ENCODE data around the gene KCNG2. TPM values are rescaled to one million over a fixed set of nuclear protein-coding genes. Genes with fewer than 3 reads are reported as not detected.
A peak's percentile ranks its signal among the peaks of the same experiment; 100 is the strongest.

KCNG2 gene
- total RNA-seq, 1 experiment from 2014 or later: not detected

GRCh38 chr18:79917169-79917852 lies 119.6 kb downstream of the KCNG2 start:
- H3K9me3 ChIP-seq (replicated peaks): no peaks in the 10 kb centered on the region
- DNase-seq: no peak
- H3K27ac ChIP-seq: no peak overlapping the region
- no peaks in the 10 kb centered on the region for H3K4me1 ChIP-seq
- H3K4me3 ChIP-seq: no peak overlapping the region
- H3K36me3 ChIP-seq: no peaks in the 10 kb centered on the region
- H3K27me3 ChIP-seq: no peaks in the 10 kb centered on the region

GRCh38 chr18:79917853-79918614 lies 120.3 kb downstream of the KCNG2 start:
- no peak overlapping the region for H3K27ac ChIP-seq
- H3K4me1 ChIP-seq: no peaks in the 10 kb centered on the region
- H3K36me3 ChIP-seq: no peaks in the 10 kb centered on the region
- no peak overlapping the region for H3K4me3 ChIP-seq
- no peak for DNase-seq
- H3K27me3 ChIP-seq: no peaks in the 10 kb centered on the region
- no peaks in the 10 kb centered on the region for H3K9me3 ChIP-seq (replicated peaks)

DNA sequence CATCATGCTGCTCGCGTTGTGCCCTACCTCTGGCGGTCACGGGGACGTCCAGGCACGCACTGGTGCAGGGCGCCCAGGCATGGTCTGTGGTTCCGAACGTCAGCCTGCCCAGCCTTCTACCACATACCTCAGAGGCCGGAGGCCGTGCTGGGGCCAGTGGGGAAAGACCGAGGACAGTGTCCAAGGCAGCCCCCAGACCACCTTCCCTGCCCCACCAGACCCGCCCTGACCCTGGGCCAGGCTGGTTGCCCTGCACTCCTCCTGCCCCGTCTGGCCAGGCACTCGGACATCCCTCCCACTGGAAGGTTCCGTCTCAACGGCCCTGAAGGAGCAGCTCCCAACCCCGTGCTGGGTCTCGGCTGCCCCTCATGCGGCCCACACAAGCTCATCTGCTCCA lies 120.9 kb downstream of the KCNG2 start:
- Histone ChIP-seq H3K36me3 (no peaks in the 10 kb centered on the region), H3K27me3 (no peaks in the 10 kb centered on the region), H3K4me1 (no peaks in the 10 kb centered on the region), H3K27ac (no peak overlapping the region), H3K4me3 (no peak overlapping the region), H3K9me3 (replicated peaks) (no peaks in the 10 kb centered on the region)
- no peak for DNase-seq

DNA sequence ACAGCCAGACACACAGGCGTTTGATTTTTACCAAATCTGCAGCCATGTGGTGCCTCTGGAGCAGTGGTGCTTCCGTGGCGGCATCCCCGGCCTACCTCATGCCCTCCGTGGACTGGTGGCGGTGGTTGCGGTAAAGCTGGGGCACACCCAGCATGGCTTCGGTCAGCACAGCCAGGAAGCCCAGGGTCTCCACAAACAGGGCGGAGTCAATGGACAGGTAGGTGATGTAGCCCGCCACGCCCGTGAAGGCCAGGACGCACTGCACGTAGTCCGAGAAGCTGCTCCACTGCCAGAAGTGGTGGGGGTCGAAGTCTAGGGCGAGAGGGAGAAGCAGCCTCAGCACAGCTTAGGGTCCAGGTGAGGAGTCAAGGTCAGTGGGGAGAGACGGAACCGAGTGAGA lies 121.4 kb downstream of the KCNG2 start:
- Histone ChIP-seq H3K4me1 (no peaks in the 10 kb centered on the region), H3K27me3 (no peaks in the 10 kb centered on the region), H3K27ac (no peak overlapping the region), H3K4me3 (no peak overlapping the region), H3K9me3 (replicated peaks) (no peaks in the 10 kb centered on the region), H3K36me3 (no peaks in the 10 kb centered on the region)
- DNase-seq: no peak

DNA sequence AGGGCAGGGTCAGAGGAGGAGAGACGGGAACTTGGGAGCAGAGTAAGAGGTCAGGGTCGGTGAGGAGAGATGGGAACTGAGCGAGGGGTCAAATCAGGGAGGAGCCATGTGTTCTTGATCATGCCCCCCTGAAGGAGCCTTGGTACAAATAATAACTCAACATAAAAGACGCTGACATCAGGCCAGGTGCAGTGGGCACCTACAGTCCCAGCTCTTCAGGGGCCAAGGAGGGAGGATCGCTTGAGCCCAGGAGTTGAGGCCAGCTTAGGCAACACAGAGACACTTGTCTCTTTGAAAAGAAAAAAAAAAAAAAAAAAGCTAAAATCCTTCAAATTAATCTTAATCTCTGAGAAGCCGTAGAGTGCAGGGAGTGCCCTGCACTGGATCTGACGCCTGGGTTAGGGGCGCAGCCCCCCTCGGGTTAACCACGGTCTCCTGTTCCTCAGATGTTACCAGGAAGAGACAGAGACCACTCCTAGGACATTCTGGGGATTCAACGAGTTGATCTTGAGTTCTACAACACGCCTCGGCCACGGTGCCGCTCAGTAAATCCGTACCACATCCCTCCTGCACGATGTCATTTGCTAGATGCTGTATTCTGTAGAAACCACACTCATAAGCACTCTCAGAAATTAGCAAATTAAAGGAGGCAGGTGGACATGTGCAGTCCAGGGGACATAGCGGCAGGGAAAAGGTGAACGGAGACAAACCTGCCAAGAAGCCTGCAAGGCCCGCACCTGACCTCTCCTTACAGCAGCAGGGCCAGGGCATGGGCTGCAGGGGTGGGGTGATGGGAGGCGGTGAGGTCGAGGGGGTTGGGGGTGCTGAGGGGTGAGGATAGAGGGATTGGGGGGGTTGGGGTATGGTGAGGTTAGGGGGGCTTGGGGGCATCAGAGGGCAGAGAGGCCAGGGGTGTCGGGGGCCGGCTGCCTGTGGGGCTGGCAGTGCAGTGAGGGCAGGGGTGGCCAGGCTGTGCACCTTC lies 124.5 kb downstream of the KCNG2 start:
- H3K27ac ChIP-seq: no peak overlapping the region
- H3K4me1 ChIP-seq: peaks cover 12% of the 10 kb centered on the region
- H3K36me3 ChIP-seq: no peaks in the 10 kb centered on the region
- no peak for DNase-seq
- no peaks in the 10 kb centered on the region for H3K9me3 ChIP-seq (replicated peaks)
- H3K4me3 ChIP-seq: no peak overlapping the region
- no peaks in the 10 kb centered on the region for H3K27me3 ChIP-seq

DNA sequence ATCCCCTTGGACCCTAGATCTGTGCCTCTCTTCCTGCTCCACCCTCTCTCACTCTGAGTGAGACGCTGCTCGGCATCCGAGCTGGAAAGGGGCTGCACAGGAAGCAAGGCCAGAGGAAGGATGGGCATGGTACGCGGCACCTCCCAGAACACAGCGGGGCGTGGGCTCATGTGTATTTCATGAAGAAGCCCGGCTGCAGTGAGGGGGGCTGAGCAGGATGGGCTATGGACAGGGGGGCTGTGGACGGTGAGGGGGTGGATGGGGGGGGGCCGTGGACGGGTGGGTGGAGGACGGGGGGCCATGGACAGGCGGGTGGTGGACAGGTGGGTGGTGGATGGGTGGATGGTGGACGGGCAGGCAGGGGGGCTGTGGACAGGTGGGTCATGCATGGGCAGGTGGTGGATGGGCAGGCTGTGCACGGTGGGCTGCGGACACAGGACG lies 125.3 kb downstream of the KCNG2 start:
- peaks cover 16% of the 10 kb centered on the region for H3K4me1 ChIP-seq
- no peaks in the 10 kb centered on the region for H3K9me3 ChIP-seq (replicated peaks)
- H3K27me3 ChIP-seq: no peaks in the 10 kb centered on the region
- H3K36me3 ChIP-seq: no peaks in the 10 kb centered on the region
- H3K27ac ChIP-seq: no peak overlapping the region
- no peak for DNase-seq
- H3K4me3 ChIP-seq: no peak overlapping the region

- Histone ChIP-seq H3K36me3 (no peaks in the 10 kb centered on the region), H3K4me3 (no peak overlapping the region), H3K27ac (no peak overlapping the region), H3K4me1 (peaks cover 19% of the 10 kb centered on the region), H3K9me3 (replicated peaks) (no peaks in the 10 kb centered on the region), H3K27me3 (no peaks in the 10 kb centered on the region)
- DNase-seq: no peak
Observed at GRCh38 chr18:79923896-79924585, 126.3 kb downstream of the KCNG2 start.

DNA sequence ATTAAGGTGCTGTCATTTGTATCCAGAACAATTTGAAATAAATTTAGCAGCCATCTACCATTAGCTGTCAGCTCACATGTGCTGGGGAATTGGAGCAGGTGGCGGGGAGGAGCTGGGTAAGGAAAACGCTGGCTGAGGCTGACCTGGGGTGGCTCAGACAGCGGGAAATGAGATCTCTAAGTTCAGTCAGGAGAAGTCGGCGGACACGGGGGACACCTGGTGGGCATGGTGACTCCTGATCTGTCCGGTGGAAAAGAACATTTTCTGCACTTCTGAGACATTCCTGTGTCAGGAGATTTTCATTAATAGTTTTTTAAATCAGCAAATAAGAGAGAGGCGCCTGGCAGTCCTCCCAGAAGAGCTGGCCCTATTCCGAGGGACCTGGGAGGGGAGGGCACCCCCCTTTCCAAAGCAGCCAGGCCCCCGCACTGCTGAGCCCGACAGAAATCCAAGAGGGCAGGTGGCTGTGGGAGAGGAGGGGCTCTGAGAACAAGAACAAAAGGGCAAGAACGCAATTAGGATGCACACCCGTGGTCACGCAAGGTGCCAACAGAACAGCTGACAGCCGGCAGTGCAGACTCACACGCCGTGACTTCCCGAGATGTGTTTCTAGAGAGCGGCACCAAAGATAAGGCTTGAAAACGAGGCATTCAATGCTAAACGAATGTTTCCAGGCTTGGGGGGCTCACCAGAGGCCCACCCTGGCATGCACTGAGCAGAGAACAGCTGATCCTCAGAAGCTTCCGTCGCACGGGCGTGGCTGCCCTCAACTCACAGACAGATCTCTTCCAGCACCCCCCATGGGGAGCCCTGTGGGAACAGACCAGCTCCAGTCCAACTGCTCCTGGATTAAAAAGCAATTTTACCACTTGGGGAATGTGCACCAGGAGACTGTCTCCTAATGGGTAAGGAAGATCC lies 127.3 kb downstream of the KCNG2 start:
- H3K9me3 ChIP-seq (replicated peaks): peaks cover 8% of the 10 kb centered on the region; the same call in 1 of the 2 replicates
- no peaks in the 10 kb centered on the region for H3K27me3 ChIP-seq
- DNase-seq: peak; percentile 41 to 56
- no peak overlapping the region for H3K4me3 ChIP-seq
- H3K36me3 ChIP-seq: no peaks in the 10 kb centered on the region
- peaks cover 19% of the 10 kb centered on the region for H3K4me1 ChIP-seq
- peak overlapping the region; percentile 13; the same call in 1 of the 2 replicates for H3K27ac ChIP-seq

DNA sequence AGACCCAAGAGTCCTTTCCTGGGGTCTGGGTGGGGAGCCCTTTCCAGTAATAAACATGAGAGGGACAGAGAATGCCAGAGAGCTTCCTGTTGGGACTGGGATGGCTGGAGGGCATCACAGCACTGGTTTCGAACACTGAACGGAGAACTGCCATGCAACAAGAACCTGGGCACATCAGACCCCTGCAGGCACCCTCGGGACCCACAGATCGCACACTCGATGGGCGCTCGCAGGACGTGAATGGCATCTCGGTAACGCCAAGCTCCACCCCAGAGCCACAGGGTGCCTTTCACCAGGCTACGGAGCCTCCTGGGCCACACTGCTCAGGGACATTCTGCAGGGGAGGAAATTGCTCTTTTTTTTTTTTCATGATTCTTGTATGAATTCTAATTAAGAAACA lies 128.6 kb downstream of the KCNG2 start:
- H3K9me3 ChIP-seq (replicated peaks): peaks cover 9% of the 10 kb centered on the region; the same call in 1 of the 2 replicates
- no peak for DNase-seq
- H3K4me1 ChIP-seq: peaks cover 19% of the 10 kb centered on the region
- no peak overlapping the region for H3K27ac ChIP-seq
- no peak overlapping the region for H3K4me3 ChIP-seq
- H3K36me3 ChIP-seq: no peaks in the 10 kb centered on the region
- H3K27me3 ChIP-seq: no peaks in the 10 kb centered on the region

DNA sequence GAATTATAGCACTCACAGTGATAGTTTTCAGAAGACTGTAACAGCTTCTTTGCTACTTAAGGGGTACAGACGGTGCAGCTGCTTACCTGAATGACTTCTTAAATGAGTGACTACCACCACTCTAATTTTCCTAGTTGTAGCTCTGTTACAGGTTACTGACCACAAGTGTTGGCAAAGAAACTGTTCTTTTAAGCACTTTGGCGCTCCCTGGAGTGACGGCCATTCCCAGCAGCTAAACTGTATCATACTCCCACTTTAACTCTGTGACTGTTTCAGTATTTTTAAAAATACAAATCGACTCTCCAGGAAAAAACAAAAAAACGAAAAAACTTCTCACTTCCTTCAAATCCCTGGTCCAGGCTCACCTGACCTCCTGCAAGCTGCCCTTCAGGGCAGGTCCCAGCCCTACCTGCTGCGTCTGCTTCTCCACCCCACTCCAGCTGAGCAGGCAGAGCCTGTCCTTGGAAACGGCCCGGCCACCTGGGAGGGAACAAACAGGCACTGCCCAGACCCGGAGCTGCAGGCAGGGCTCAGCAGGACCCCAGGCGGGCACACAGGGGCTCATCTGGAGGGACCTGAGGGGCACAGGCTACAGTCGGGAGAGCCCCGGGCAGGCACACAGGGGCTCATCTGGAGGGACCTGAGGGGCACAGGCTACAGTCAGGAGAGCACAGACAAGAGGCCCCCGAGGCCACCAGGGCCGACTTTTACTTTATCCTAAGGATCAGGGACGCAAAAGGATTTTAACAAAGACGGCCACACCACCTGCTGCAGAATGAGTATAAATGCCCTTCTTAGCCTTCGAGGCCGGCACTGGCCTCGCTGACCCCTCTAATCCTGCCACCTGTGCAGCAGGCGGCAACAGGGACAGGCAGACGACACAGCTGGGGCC lies 129.2 kb downstream of the KCNG2 start:
- peaks cover 9% of the 10 kb centered on the region; the same call in 1 of the 2 replicates for H3K9me3 ChIP-seq (replicated peaks)
- H3K27ac ChIP-seq: peak overlapping the region; percentile 64
- H3K27me3 ChIP-seq: no peaks in the 10 kb centered on the region
- H3K4me1 ChIP-seq: peaks cover 19% of the 10 kb centered on the region
- peak overlapping the region; percentile 41 for H3K4me3 ChIP-seq
- no peak for DNase-seq
- H3K36me3 ChIP-seq: no peaks in the 10 kb centered on the region

GRCh38 chr18:79927607-79928562 lies 130.1 kb downstream of the KCNG2 start:
- Histone ChIP-seq H3K9me3 (replicated peaks) (peaks cover 11% of the 10 kb centered on the region; the same call in 1 of the 2 replicates), H3K27me3 (no peaks in the 10 kb centered on the region), H3K27ac (peak overlapping the region; percentile 64), H3K4me1 (peaks cover 19% of the 10 kb centered on the region), H3K4me3 (peak overlapping the region; percentile 41), H3K36me3 (no peaks in the 10 kb centered on the region)
- DNase-seq: peak; percentile 81 to 85

DNA sequence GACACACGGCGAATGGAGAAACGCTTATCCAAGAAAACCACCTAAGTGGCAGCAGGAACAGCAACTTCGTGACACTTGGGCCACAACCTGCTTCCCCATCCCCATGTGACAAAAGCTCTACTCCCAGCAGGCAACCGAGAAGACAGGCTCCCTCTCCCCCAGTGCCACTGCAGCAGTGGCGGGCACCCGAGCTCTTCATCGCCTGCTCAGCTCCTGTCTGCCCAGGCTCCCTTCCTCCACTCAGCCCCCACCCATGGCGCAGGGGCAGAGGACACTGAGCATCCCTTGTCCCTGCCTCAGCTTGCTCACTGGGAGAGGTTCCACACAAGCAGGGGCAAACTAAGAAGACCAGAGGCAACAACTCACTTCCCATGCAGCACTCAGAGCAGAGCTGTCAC lies 130.8 kb downstream of the KCNG2 start:
- Histone ChIP-seq H3K4me1 (peaks cover 19% of the 10 kb centered on the region), H3K36me3 (no peaks in the 10 kb centered on the region), H3K27ac (peak overlapping the region; percentile 64; the same call in 1 of the 2 replicates), H3K27me3 (no peaks in the 10 kb centered on the region), H3K4me3 (no peak overlapping the region), H3K9me3 (replicated peaks) (peaks cover 16% of the 10 kb centered on the region; the same call in 1 of the 2 replicates)
- no peak for DNase-seq
